GM19452 (cell line): ENCODE measurements around the gene STON2.
"Not testable (repeated sequence)": the region's sequence is repeated elsewhere in the genome, so short reads cannot be mapped to it uniquely, and the experiment has no call there.

Source experiments
- ATAC-seq: cut with Tn5 transposase; IDR thresholded peaks from one replicate; pipeline ENCODE4 v1.9.1; 2021; ENCODE audit not compliant: unreplicated experiment

STON2 gene

DNA sequence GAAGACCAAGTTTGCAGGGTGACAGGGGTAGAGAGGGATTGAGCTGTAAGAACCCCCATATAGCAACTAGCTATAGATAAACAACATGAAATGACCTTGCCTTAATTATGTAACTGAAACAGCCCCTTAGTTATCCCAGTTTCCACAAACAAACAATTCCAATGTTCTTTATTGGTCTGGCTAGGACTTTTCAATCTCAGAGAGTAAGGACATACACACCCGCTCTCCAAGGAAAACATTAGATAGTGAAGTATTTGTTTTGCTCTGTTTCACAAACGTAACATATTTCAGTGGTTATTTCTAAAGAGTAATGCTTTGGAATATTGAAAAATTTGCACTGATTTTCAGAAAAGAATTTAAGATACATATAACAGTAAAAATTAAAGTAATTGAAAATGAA, 127.8 kb downstream of the STON2 start:
- no peak for ATAC-seq

DNA sequence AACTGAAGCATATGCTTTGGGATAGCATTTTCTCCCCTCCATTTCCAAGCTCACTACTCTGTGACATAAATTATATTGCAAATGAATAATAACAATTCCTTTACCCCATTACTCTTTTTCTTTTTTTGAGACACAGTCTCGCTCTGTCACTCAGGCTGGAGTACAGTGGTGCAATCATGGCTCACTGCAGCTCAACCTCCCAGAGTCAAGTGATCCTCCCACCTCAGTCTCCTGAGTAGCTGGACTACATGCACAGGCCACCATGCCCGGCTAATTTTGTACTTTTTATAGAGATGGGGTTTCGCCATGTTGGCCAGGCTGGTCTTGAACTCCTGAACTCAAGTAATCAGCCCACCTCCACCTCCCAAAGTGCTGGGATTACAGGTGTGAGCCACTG, 130.1 kb downstream of the STON2 start:
- ATAC-seq = no peak

DNA sequence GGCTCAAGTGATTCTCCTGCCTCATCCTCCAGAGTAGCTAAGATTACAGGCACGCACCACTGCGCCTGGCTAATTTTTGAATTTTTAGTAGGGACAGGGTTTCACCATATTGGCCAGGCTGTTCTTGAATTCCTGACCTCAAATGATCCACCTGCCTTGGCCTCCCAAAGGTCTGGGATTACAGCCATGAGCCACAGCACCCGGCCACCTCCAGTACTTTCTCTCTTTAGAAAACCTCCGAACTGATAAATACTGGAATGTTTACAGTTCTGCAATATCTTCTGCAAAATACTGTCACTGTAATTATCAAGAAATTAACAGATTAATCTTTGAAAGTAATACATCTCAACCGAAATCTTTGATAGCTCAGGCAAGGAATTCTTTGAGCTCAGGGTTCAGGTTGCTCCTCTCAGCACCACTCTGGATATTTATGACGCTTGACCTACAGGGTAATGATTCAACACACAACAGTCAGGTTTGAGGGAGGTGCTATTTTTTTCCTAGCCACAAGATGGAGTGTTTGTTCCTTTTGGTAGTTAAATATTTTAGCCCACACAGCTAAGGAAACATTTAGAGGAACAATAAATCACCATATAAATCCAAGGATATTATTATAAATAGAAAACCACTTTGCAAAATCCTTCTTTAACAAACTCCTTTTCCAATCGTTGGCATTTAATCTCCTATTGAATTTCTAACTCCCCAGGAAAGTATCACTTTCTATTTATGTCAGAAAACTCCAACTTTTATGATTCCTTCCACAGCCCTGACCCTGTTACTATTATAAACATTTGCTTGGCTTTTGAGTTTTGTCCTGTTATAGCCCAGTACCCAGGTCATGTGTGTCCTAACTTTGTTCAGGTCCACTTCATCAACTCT, 130.8 kb downstream of the STON2 start:
- ATAC-seq = peak; percentile 73

DNA sequence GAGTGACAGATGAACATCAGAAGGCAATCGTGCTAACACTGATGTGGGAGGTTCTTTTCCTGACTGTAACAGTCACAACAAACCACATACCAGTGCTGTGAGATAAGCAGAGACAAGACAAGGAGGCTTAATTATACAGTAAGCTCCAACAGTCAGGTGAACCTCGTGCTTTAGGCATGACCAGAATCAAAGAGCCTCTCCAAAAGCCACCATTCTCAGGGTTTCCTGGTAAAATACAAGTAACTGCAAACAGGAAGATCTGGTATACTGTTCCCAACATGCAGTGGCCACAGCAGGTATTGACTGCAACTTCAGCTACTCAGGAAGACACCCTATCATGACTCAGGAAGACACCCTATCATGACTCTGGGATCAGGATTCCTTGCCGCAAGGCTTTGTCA, 132.1 kb downstream of the STON2 start:
- ATAC-seq = no peak

DNA sequence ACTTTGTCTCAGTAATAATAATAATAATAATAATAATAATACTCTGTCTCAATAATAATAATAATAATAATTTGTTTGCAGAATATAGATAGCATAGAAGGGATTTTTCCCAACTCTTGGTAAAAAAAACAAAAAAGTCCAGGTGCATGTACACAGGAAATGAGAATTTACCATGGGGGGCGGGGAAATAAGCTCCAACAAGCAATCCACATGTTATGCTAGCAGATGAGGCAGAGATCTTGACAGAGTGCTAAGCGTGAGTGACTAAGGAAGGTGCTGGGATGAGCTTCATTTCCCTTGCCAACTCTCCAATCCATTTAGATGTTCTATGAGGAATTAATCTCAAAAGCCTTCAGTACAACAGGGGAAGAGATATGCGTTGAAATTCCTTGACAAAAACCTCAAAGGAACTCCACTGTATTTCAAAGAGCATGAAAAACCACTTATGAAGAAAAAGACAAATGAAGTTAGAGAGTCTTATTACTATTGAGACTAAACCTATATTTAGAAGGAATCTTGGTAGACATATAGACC, 134.4 kb downstream of the STON2 start:
- no peak for ATAC-seq

DNA sequence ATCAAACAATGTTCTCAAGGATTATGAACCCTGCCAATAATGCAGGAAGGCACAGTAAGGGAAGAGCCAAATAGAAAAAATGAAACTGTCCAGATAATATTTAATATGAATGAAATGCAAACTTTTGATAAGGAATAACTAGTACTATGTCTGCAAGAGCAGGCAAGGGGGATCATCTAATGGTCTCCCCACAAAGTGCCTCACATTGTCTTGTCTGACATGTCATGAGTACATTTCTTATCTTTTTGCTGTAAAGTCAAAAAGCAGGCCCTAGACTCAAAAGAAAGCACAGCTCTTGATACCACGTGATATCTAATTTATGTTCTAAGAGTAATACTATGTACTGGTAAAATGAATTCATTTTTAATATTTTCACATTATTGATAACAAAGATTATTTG, 135.5 kb downstream of the STON2 start:
- ATAC-seq = no peak

DNA sequence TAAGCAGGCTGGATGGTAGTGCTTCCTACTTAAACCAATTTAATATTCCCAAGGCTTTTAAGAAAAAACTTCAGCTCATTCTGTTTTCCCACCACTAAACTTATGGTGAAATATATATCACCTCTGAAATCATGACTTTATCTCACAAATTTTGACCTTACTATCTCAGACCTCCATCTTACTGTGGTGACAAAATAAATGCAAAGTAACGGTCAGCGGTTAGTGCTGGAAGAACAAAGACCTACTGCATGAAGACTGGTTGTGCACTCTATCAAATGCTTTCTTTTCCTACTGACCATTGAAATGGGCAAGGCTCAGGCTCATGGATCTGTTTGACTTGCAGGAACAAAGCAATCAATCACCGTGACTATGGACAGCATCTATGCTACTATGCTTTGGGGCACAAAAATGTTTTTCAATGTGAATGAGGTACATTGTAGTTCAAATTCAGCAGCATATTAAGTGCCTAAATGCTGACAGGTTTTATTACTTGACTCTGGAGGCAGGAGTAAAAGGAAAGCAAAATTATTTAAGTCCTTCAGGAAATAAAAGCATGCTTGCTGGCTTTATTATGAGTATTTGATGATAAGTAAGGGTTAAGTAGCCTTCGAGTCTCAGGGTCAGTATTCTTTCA, 136.2 kb downstream of the STON2 start:
- ATAC-seq = no peak

DNA sequence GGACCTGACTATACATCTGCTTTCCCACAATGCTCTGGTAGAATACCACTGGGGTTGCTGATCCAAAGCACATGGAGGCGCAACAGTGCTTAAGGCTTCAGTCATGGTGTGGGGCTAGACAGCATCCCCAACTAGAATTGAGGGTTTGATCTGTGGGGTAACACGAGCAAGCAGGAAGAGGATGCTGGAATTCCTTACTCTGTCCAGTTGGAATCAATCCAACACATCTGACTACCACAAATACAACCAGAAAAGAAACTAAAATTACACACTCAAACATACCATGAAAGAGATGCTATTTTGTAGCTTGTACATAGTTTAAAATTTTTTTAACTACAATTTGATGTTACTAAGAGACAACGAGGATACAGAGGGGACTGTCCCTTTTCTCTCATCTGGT, 138.9 kb downstream of the STON2 start:
- ATAC-seq = no peak

DNA sequence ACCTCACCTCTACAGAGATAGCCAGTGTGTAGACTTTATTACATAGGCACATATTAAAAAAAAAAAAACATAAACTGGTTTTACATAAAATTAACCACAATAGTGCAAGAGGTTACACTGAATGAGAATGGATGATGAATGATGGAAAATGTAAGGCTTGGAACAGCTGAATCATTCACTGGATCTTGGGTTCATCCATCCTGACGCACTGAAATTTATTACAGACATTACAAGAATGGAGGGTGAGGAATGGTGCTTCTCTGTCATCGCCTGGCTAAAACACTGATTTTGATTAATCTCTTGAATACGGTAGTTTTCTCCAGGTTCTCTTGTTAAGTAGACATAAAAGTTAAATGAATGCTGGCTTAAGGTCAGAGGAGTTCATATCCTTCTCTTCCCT, 139.4 kb downstream of the STON2 start:
- ATAC-seq = no peak

DNA sequence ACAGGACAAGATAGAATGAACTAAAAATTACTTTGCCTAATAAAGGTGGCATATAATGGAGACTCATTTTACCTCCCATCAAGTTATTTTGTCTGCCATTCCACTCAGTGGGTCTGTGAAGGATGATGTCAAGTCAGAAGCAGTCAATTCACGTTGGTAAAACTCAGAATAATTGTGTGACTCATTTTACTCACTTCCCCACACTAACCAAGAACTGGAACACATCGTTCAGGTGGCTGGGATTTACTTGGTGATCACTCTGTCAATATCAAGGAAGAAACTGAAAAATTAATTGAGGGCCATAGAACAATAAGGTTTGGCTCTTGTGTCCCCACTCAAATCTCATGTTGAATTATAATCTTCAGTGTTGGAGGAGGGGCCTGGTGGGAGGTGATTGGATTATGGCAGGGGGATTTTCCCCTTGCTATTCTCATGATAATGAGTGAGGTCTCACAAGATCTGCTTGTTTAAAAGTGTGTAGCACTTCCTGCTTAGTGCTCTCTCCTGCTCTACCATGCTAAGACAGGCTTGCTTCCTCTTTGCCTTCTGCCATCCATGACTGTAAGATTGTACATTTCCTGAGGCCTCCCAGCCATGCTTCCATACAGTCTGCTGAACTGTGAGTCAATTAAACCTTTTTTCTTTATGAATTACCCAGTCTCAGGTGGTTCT, 143.7 kb downstream of the STON2 start:
- peak; percentile 57 for ATAC-seq

DNA sequence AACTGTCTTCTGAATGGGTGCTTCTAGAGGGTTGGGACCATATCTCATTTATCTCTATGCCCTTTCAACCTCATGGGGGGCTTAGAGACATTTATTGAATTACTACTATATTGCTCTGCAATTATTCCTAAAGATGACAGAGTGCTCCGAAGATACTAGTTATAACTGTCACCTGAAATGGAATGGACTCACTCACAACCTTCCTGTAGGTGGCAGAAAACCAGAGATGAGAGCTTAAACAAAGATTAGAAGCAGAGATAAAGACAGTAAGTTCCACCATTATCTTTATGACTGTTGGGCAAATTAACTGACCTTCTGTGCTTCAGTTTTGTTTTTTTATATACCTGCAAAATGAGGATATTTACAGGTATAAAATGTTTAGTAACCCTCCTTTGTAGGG, 147.8 kb downstream of the STON2 start:
- no peak for ATAC-seq

DNA sequence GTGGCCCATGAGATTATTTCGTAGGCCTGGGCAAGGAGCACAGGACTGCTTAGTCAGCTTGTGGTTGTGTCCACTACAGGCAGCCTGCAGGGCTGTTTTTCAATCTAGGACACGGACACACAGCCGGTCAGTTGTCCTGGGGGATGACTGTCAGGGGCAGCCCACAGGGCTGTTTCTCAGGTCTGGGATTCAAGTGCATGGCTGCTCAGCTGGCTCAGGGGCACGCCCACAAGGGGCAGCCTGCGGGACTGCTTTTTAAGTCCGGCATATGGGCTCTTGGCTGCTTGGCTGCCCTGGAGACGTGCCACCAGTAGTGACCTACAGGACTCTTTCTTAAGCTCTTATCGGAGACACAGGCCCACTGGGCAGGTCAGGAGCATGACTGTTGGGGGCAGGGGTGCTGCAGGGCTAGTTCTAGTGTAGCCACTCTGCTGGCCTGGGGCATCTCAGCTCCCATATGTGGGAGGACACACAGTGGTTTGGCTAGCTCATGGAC, 152.8 kb downstream of the STON2 start:
- no peak for ATAC-seq

DNA sequence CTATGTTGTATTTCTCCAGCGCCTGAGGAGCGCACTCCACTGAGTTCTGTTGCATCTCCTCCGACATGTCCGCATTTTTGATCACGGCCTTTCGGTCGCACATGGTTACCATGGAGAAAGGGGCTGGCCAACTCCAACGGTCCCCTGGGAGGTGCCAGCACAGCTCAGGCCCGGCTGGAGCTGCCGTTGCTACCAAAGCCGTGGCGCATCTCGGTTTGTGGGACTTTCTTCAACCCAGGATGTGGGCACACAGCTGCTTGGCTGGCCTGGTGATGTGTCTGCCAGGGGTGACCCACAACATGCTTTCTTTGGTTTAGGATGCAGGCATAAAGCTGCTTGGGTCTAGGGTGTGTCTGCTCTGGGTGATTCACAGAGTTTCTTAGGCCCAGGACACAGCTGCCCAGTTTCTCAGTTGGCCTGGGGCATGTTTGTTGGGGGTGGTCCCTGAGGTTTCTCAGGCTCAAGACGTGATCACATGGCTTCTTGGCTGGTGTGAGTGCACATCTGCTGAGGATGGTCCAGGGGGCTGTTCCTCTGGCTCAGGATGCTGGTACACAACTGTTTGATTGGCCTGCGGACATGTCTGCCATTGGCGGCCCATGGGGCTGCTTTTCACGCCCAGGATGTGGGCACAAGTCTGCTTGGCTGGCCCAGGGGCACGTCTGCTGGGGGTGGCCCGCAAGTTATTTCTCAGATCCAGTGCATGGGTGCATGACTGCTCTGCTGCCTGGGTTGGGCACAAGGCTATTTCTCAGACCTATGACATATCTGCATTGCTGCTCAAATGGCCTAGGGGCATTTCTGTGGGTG, 153.5 kb downstream of the STON2 start:
- ATAC-seq = no peak

DNA sequence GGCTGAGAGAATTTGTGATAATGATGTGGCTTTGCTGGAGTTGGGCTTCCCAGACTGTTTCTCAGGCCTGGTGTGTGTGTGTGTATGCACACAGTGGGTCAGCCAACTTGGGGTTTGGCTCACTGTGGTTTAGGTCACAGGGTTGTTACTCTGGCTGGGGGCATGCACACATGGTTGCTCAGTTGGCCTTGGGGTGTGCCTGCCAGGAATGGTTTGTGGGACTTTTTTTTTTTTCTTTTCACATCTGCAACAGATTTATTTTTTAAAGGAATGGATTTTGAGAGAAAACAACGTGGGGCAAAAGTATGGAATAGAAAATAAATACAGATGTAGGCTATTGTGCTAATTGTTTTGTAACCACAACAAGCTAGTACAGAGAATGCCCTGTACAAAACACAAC, 154.4 kb downstream of the STON2 start:
- no peak for ATAC-seq

DNA sequence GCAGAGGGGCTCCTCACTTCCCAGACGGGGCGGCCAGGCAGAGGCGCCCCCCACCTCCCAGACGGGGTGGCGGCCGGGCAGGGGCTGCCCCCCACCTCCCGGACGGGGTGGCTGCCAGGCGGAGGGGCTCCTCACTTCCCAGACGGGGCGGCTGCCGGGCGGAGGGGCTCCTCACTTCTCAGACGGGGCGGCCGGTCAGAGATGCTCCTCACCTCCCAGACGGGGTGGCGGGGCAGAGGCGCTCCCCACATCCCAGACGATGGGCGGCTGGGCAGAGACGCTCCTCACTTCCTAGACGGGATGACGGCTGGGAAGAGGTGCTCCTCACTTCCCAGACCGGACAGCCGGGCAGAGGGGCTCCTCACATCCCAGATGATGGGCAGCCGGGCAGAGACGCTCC, 155.7 kb downstream of the STON2 start:
- not testable (repeated sequence) for ATAC-seq

DNA sequence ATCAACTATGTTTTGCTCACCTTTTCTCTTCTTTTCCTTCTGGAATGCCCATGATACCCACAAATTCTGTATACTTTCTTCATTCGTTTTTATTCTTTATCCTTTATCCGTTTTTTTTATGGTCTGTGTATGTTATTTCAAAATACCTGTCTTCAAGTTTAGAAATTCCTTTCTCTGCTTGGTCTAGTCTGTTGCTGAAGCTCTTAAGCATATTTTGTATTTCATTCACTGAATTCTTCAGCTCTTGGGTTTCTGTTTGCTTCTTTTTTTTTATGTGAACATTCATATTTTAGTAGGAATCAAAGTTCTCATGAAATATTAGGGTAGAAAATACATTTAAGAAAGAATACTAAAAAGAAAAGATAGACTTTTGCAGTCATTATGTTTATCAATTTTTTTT, 156.6 kb downstream of the STON2 start:
- ATAC-seq = no peak

DNA sequence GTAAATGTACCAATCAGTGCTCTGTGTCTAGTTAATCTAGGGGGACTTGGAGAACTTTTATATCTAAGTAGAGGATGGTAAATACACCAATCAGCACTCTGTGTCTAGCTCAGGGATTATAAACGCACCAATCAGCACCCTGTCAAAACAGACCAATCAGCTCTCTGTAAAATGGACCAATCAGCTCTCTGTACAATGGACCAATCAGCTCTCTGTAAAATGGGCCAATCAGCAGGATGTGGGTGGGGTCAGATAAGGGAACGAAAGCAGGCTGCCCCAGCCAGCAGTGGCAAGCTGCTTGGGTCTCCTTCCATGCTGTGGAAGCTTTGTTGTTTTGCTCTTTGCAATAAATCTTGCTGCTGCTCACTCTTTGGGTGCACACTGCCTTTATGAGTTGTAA, 163.3 kb downstream of the STON2 start:
- not testable (repeated sequence) for ATAC-seq

DNA sequence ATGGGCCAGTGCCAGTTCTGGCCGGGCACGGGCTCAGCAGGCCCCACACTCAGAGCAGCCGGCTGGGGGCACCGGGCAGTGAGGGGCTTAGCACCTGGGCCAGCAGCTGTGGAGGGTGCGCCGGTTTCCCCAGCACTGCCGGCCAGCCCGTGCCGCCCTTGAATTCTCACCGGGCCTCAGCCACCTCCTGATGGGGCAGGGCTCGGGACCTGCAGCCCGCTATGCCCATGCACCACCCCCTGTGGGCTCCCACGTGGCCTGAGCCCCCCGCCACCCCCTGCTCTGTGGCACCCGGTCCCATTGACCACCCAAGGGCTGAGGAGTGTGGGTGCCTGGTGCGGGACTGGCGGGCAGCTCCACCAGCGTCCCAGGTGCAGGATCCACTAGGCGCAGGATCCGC, 164.0 kb downstream of the STON2 start:
- no peak for ATAC-seq

DNA sequence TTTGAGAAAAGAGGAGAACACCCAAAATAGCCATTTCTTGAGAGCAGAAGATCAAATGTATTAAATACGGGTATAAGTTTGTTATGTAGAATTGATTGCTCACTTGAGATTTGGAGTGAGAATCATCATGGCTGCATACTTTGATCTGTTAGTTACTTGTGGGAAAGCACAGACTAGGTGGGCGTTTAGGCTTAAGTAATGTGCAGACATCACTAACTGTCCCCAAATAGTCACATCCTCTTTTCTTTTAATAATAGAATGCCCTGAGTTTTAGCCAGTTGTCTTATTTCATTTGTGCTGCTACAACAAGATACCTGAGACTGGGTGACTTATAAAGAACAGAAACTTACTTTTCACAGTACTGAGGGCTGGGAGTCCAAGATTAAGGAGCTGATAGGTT, 165.0 kb downstream of the STON2 start:
- ATAC-seq = no peak

DNA sequence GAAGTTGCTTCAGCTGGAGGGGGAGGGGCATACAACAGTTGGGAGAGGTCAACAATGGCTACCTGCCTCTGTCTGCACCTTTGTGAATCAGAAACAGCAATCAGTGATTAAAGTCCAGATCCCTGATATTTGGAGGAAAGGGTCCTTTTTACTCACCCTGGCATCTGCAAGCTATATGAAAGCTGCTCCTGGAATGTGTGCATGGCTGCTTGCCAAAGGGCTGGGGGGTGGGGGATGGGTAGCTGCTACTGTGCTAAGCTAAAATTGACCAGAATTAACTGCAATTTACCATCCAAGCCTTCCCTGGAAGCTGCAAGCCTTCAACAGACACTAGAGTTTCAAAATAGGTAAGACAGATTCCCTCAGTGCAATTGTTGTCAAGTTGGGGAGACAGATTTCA, 165.8 kb downstream of the STON2 start:
- no peak for ATAC-seq

DNA sequence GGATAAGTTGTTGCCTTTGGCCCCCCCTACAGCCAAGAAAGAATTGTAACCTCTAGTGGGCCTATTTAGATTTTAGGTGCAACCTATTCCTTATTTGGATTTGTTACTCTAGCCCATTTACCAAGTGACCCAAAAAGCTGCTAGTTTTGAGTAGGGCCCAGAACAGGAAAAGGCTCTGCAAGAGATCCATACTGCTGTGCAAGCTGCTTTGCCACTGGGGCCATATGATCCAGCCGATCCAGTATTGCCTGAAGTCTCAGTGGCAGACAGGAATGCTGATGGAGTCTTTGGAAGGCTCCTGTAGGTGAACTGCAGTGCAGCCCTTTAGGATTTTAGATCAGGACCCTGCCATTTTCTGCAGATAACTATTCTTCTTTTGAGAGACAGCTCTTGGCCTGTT, 166.5 kb downstream of the STON2 start:
- ATAC-seq = no peak
